Testis (tissue), 3 donors: ENCODE data around the gene GGTA1. TPM values are rescaled to one million over a fixed set of nuclear protein-coding genes. Genes with fewer than 3 reads are reported as not detected.
A peak's percentile ranks its signal among the peaks of the same experiment; 100 is the strongest.
"Not testable (repeated sequence)": the region's sequence is repeated elsewhere in the genome, so short reads cannot be mapped to it uniquely, and the experiment has no call there.

Experiments
- DNase-seq: peaks from one replicate; pipeline ENCODE4 v3.0.0-alpha.2; 2019
- H3K27ac ChIP-seq, 2 donors: fragments of 200-600 bp; sonication (generic); one replicate each; pipeline ENCODE4 v1.5.1; 2019
- H3K27me3 ChIP-seq: fragments of 200-600 bp; sonication (generic); one replicate; pipeline ENCODE4 v1.5.1; 2019
- H3K36me3 ChIP-seq: fragments of 200-600 bp; sonication (generic); one replicate; pipeline ENCODE4 v1.5.1; 2017; ENCODE audit warnings: low read depth; ENCODE audit errors: missing control alignments
- H3K4me1 ChIP-seq: fragments of 200-600 bp; sonication (generic); one replicate; pipeline ENCODE4 v1.5.1; 2019
- H3K4me3 ChIP-seq, 2 donors: fragments of 200-600 bp; sonication (generic); one replicate each; pipeline ENCODE4 v1.5.1; 2017 to 2019
- H3K9me3 ChIP-seq: fragments of 200-600 bp; sonication (generic); one replicate; pipeline ENCODE4 v1.5.1; 2017
- CTCF ChIP-seq, 3 experiments: fragments of 450-650 bp in 2 of 3; fragments of 200-600 bp in 1 of 3; sonication (generic) in 1 of 3; IDR thresholded peaks; one replicate each; pipeline ENCODE4 v1.5.1; 2016 to 2019; ENCODE audit warnings: antibody characterized with exemption in 3 of 3, mild to moderate bottlenecking in 2 of 3, moderate library complexity in 1 of 3
- POLR2A ChIP-seq: fragments of 450-650 bp; IDR thresholded peaks from one replicate; pipeline ENCODE4 v1.6.1; 2017; ENCODE audit warnings: antibody characterized with exemption, mild to moderate bottlenecking, moderate library complexity
- WGBS, 2 donors: methylation state at CpG; one replicate each; pipeline ENCODE4 v1.1.5; 2018; 5-methylcytosine and 5-hydroxymethylcytosine counted together
- intact Hi-C: fragments of 100-400 bp; cut with DNase I; formaldehyde crosslinking; loops from one replicate; pipeline ENCODE4 v1.15.1; 2023; ENCODE audit warnings: low total_unique reads
- polyA plus RNA-seq: library from polyadenylated mRNA; stranded (reverse); fragments of 350-450 nt; fragmentation: Illumina TruSeq; extraction: RNeasy Lipid Tissue Mini Kit (QIAGEN cat#74804); gene quantifications from one replicate; pipeline ENCODE4 v1.2.3, GENCODE V29; 2014; ENCODE audit warnings: low read depth, low replicate concordance; ENCODE audit not compliant: insufficient read depth
- total RNA-seq, 2 donors: library from RNA; depleted of rRNA; stranded (reverse); fragments of >200 nt; gene quantifications; one replicate each; pipeline ENCODE4 v1.2.3, GENCODE V29; 2016

Gene GGTA1
- total and polyA plus RNA-seq, 3 donors from 2014 or later = 2.2 to 8.9 (median 2.4) TPM

GRCh38 chr9:121472446-121472845, 27.2 kb downstream of the GGTA1 start:
- intact Hi-C loops = no loop called here
- Histone ChIP-seq H3K4me1 (no peaks in the 10 kb centered on the region), H3K4me3 (no peak overlapping the region), H3K36me3 (no peaks in the 10 kb centered on the region), H3K9me3 (no peaks in the 10 kb centered on the region), H3K27ac (no peak overlapping the region), H3K27me3 (no peaks in the 10 kb centered on the region)
- TF ChIP-seq POLR2A = no peak
- TF ChIP-seq CTCF (IDR thresholded peaks at IDR 0.05) = no peak
- DNase-seq = no peak
- WGBS, 2 donors = 81 to 89% methylated on average over 5 of the region's 5 CpGs

DNA sequence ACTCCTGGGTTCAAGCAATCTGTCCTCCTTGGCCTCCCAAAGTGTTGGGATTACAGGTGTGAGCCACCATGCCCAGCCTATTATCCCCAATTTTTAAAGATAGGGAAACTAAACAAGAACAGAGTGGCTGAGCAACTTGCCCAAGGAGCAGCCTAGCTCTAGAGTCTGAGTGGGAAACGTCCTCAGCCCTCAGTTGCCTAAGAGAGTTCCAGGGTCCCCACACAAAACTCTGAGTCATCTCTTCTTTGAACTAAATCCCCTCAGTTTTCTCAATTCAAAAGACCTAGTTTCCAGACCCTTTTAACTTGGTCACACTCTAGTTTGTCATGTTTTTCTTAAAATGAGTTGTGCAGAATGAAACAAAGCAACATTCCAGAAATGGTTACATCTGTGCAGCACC, 33.5 kb downstream of the GGTA1 start:
- H3K36me3 ChIP-seq = no peaks in the 10 kb centered on the region
- no peak overlapping the region for H3K27ac ChIP-seq
- no peak for TF ChIP-seq CTCF (IDR thresholded peaks at IDR 0.05)
- TF ChIP-seq POLR2A = no peak
- intact Hi-C loops = no loop called here
- WGBS, 2 donors = 76 to 80% methylated on average over 1 of the region's 1 CpG
- H3K27me3 ChIP-seq = no peaks in the 10 kb centered on the region
- H3K4me3 ChIP-seq = no peak overlapping the region
- DNase-seq = no peak
- H3K4me1 ChIP-seq = peaks cover 3% of the 10 kb centered on the region
- no peaks in the 10 kb centered on the region for H3K9me3 ChIP-seq

DNA sequence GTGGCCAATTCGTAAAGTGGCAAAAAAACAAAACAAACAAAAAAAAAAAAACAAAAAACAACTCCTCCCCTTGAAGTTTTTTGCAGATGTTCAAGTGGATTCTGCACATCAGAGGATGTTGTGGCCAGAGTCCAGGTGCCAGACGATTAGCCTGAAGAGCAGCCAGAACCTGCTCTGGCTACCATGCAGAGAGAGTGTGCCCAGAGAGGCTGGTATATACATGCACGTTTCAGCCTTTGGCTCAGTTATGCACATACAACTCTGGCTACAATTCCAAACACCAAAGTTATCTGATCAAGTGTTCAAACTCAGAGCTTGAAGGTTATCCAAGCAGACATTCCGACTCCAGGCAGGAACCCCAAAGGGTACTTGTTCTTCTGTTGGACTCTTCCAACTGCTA, 34.7 kb downstream of the GGTA1 start:
- no peak for TF ChIP-seq CTCF (IDR thresholded peaks at IDR 0.05)
- H3K27me3 ChIP-seq = no peaks in the 10 kb centered on the region
- WGBS, 2 donors = 76 to 88% methylated on average over 4 of the region's 4 CpGs
- no peak overlapping the region for H3K4me3 ChIP-seq
- H3K36me3 ChIP-seq = no peaks in the 10 kb centered on the region
- no peaks in the 10 kb centered on the region for H3K9me3 ChIP-seq
- no peak for DNase-seq
- intact Hi-C loops = no loop called here
- no peak overlapping the region for H3K27ac ChIP-seq
- peaks cover 3% of the 10 kb centered on the region for H3K4me1 ChIP-seq

DNA sequence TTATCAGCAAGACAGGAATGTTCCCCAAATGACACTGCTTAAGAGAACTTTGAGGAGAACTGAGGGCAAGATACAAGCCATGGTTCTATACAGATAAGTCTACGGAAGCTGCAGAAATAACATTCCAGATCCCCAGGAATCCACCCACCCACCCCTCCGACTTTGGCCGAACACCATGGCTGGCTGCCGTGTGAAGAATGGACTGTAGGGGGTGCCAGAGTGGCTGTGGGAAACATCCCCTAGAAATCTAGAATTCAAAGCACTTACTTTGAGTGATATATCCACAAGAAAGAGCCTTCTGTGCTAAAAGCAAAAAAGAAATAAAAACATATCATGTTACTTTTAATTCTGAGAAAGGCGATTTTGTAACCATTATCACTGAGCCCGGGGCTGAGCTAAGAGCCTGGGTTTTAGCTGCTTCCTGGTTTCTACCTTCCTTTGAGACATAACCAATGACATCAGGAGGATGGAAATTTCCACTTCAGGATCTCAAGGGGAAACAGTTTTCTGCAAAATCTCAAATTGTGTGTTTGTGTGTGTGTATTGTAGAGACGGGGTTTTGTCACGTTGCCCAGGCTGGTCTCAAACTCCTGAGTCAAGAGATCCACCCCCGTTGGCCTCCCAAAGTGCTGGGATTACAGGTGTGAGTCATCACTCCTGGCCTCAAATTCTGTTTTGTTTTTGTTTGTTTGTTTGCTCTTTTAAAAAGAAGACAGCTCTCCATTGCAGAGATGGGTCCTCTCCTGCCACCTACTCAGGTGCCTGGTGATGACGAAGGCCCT, 36.4 kb downstream of the GGTA1 start:
- Histone ChIP-seq H3K27me3 (no peaks in the 10 kb centered on the region), H3K36me3 (no peaks in the 10 kb centered on the region), H3K27ac (no peak overlapping the region), H3K9me3 (no peaks in the 10 kb centered on the region), H3K4me3 (no peak overlapping the region), H3K4me1 (peaks cover 3% of the 10 kb centered on the region)
- WGBS, 2 donors = 46 to 48% methylated on average over 10 of the region's 10 CpGs
- intact Hi-C loops = no loop called here
- peak; percentile 48 for DNase-seq
- TF ChIP-seq CTCF (IDR thresholded peaks at IDR 0.05) (peak in 2 of 3 experiments; percentile 57 to 65), POLR2A (no peak)

DNA sequence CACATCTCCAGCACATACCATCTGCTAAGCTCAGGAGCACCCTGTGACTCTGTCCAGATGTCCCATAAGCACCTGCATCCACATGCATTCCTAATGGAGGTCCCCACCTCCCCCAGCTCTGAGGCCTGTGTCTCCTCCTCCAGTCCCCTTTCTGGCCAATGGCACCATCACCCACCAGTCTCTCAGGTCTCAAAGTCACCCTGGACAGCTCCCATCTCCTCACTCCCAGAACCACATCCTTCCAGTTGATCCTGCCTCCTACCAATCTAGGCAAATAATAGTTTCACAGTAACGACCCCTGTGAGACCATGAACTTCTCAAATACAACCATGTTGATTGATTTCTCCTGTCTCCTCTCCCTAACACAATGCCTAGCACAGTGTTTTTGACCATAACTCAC, 40.1 kb downstream of the GGTA1 start:
- H3K4me3 ChIP-seq = no peak overlapping the region
- TF ChIP-seq CTCF (IDR thresholded peaks at IDR 0.05) = no peak
- H3K27me3 ChIP-seq = no peaks in the 10 kb centered on the region
- DNase-seq = no peak
- H3K27ac ChIP-seq = no peak overlapping the region
- WGBS, 2 donors = 56% methylated on average over 1 of the region's 1 CpG
- intact Hi-C loops = no loop called here
- no peaks in the 10 kb centered on the region for H3K36me3 ChIP-seq
- no peaks in the 10 kb centered on the region for H3K9me3 ChIP-seq
- H3K4me1 ChIP-seq = peaks cover 3% of the 10 kb centered on the region

- DNase-seq, H3K36me3 ChIP-seq, intact Hi-C loops, H3K27ac ChIP-seq, H3K9me3 ChIP-seq, H3K27me3 ChIP-seq, H3K4me3 ChIP-seq, H3K4me1 ChIP-seq: not testable (repeated sequence)
- WGBS, 2 donors = 96% methylated on average over 4 of the region's 4 CpGs
These were observed 41.2 kb downstream of the GGTA1 start for GRCh38 chr9:121458449-121458848.
